ENCODE results near the gene GIT1.

Gene GIT1

GRCh38 chr17:29581583-29582253 lies 7.7 kb downstream of the GIT1 start:
- DNase-seq (ENCODE audit: low read depth in 2 of 2), result no peak

GRCh38 chr17:29579866-29580771 lies 9.3 kb downstream of the GIT1 start:
- peak; percentile 75 to 79 for DNase-seq (ENCODE audit: low read depth in 2 of 2)

- DNase-seq (ENCODE audit: low read depth in 2 of 2), result no peak
Measured at GRCh38 chr17:29578626-29579485, 10.6 kb downstream of the GIT1 start.

- no peak for DNase-seq (ENCODE audit: low read depth in 2 of 2)
Measured at GRCh38 chr17:29577385-29578211, 11.8 kb downstream of the GIT1 start.

GRCh38 chr17:29577001-29577370 lies 12.5 kb downstream of the GIT1 start:
- no peak for DNase-seq (ENCODE audit: low read depth in 2 of 2)

- no peak for DNase-seq (ENCODE audit: low read depth in 2 of 2)
Measured at GRCh38 chr17:29576214-29577000, 13.0 kb downstream of the GIT1 start.

- DNase-seq (ENCODE audit: low read depth in 2 of 2), result no peak
Measured at GRCh38 chr17:29575511-29576213, 13.8 kb downstream of the GIT1 start.

- no peak for DNase-seq (ENCODE audit: low read depth in 2 of 2)
Measured at GRCh38 chr17:29574732-29575510, 14.5 kb downstream of the GIT1 start.

- DNase-seq (ENCODE audit: low read depth in 2 of 2), result no peak
Measured at GRCh38 chr17:29573871-29574731, 15.3 kb downstream of the GIT1 start.

- DNase-seq (ENCODE audit: low read depth in 2 of 2), result no peak
Measured at GRCh38 chr17:29573558-29573869, 15.9 kb downstream of the GIT1 start.

- no peak for DNase-seq (ENCODE audit: low read depth in 2 of 2)
Measured at GRCh38 chr17:29572691-29573557, 16.5 kb downstream of the GIT1 start.

- no peak for DNase-seq (ENCODE audit: low read depth in 2 of 2)
Measured at GRCh38 chr17:29571883-29572681, 17.4 kb downstream of the GIT1 start.

- DNase-seq (ENCODE audit: low read depth in 2 of 2), result no peak
Measured at GRCh38 chr17:29571486-29571882, 18.0 kb downstream of the GIT1 start.

- DNase-seq (ENCODE audit: low read depth in 2 of 2), result no peak
Measured at GRCh38 chr17:29570521-29570920, 18.9 kb downstream of the GIT1 start.

GRCh38 chr17:29569245-29569950 lies 20.1 kb downstream of the GIT1 start:
- DNase-seq (ENCODE audit: low read depth in 2 of 2), result no peak

All from stimulated activated CD8-positive, alpha-beta memory T cell treated with anti-CD3 and anti-CD28 coated beads, Interleukin-2, amount 100 ng/mL, for 1 hour (primary cell).